Left ventricle myocardium inferior (tissue), 1 donor: ENCODE measurements around the gene EIF4EBP2. TPM values are rescaled to one million over a fixed set of nuclear protein-coding genes. Genes with fewer than 3 reads are reported as not detected.

Experiments used
- DNase-seq: peaks from one replicate; pipeline ENCODE4 v3.0.0-alpha.2; 2020
- H3K27ac ChIP-seq: fragments of 200-600 bp; replicated peaks from 2 replicates; pipeline ENCODE4 v1.8.0; 2021
- H3K27me3 ChIP-seq: fragments of 200-600 bp; 2 replicates; pipeline ENCODE4 v1.8.0; 2021; ENCODE audit warnings: low read depth
- H3K36me3 ChIP-seq: fragments of 200-600 bp; 2 replicates; pipeline ENCODE4 v1.8.0; 2021
- H3K4me1 ChIP-seq: fragments of 200-600 bp; 2 replicates; pipeline ENCODE4 v1.8.0; 2021
- H3K4me3 ChIP-seq: fragments of 200-600 bp; 2 replicates; pipeline ENCODE4 v1.8.0; 2021; ENCODE audit warnings: mild to moderate bottlenecking, moderate library complexity
- H3K9me3 ChIP-seq: fragments of 200-600 bp; replicated peaks from 2 replicates; pipeline ENCODE4 v1.8.0; 2021
- intact Hi-C: fragments of 100-400 bp; cut with micrococcal nuclease; formaldehyde crosslinking; loops from one replicate; pipeline ENCODE4 v1.11.0; 2022
- total RNA-seq: library from RNA; stranded (reverse); fragmentation: NEBNext Ultra II Directional; extraction: Animal tissue kit (Norgen Biotek cat#: 25700); gene quantifications from one replicate; pipeline ENCODE4 v1.2.1, GENCODE V29; 2021
- TF ChIP-seq, protein P1 (sequence below): fragments of 200-600 bp; IDR thresholded peaks from 2 replicates; pipeline ENCODE4 v1.8.0; 2021; ENCODE audit warnings: antibody characterized with exemption, mild to moderate bottlenecking, borderline replicate concordance
- donor health status: DM: no; HTN: yes; CAD: no; lungs with severe emphysema.

EIF4EBP2 gene
- total RNA-seq, 1 donor from 2014 or later: 75.1 TPM

DNA sequence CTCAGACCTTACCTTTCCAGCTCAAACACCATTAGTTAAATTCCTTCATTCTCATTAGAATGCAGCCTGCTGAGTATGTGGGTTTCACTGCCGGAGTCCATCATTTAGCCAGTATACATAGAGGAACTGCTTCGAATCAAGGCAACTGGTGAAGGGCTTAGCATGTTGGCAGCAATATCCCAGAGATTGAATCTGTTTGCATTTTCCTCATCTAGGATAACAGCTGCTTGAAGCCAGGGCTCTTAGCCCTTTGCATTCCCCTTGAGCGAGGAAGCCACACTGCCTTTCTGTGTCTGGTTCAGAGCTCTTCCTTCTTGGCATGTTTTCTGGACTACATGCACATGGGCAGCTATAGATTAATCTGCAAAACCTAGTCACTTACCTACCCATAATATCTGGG, 22.9 kb downstream of the EIF4EBP2 start:
- H3K27ac ChIP-seq: no peak overlapping the region
- peaks cover 71% of the 10 kb centered on the region for H3K4me1 ChIP-seq

DNA sequence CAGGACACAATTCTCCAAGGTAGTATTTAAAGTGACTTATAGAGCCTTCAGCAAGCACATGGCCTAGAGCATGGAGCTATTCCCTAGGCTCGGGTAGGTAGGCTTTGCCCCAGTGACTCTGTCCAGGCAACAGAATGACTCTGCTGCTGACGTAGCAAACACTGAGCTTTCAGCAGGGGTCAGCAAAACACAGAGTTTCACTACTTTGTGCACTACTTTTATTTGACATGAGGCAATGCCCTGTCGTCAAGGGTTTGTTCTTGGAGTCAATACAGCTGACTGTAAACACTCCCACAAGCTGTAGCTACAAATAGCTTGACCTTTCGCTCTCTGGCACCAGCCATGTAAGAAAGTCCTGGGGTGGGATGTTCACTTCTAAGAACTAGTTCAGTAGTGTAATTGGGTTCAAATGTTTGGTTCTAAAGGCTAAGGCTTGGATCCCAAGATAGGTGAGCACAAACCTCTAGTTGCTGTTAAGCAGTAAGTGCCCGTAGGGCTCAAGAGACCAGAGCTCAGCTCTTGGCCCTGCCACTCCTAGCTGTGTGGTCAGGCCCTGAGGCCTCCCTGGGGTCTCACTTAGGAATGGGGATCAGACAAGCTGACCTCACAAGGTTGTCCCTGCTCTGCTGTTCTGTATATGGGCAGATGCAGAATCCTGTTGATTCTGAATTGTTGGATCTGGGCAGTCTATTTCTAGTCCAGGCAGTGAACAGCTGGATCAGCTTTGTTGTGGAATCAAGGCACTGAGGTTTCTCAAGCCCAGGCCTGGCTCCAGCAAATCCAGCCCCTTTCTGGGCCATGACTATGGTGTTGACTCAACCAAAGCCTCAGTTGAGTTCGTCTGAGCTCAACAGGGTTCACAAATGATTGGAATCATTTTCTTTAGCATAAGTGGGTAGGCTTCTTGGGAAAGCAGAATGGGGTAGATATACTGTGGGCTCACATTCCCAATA, 26.8 kb downstream of the EIF4EBP2 start:
- Histone ChIP-seq H3K4me1 (peaks cover 67% of the 10 kb centered on the region), H3K9me3 (no peaks in the 10 kb centered on the region), H3K4me3 (peak overlapping the region; percentile 3), H3K36me3 (peaks cover 36% of the 10 kb centered on the region), H3K27ac (peak overlapping the region; percentile 86), H3K27me3 (no peaks in the 10 kb centered on the region)
- TF ChIP-seq, protein P1, sequence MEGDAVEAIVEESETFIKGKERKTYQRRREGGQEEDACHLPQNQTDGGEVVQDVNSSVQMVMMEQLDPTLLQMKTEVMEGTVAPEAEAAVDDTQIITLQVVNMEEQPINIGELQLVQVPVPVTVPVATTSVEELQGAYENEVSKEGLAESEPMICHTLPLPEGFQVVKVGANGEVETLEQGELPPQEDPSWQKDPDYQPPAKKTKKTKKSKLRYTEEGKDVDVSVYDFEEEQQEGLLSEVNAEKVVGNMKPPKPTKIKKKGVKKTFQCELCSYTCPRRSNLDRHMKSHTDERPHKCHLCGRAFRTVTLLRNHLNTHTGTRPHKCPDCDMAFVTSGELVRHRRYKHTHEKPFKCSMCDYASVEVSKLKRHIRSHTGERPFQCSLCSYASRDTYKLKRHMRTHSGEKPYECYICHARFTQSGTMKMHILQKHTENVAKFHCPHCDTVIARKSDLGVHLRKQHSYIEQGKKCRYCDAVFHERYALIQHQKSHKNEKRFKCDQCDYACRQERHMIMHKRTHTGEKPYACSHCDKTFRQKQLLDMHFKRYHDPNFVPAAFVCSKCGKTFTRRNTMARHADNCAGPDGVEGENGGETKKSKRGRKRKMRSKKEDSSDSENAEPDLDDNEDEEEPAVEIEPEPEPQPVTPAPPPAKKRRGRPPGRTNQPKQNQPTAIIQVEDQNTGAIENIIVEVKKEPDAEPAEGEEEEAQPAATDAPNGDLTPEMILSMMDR: peak; percentile 45
- DNase-seq: peak; percentile 44
- intact Hi-C loops: no loop called here

More for the DNA sequence above, 22.9 kb downstream of the EIF4EBP2 start:
- no peaks in the 10 kb centered on the region for H3K27me3 ChIP-seq
- H3K36me3 ChIP-seq: peaks cover 75% of the 10 kb centered on the region
- no peaks in the 10 kb centered on the region for H3K9me3 ChIP-seq
- TF ChIP-seq, protein P1: no peak
- intact Hi-C loops: no loop called here
- H3K4me3 ChIP-seq: no peak overlapping the region
- DNase-seq: no peak

DNA sequence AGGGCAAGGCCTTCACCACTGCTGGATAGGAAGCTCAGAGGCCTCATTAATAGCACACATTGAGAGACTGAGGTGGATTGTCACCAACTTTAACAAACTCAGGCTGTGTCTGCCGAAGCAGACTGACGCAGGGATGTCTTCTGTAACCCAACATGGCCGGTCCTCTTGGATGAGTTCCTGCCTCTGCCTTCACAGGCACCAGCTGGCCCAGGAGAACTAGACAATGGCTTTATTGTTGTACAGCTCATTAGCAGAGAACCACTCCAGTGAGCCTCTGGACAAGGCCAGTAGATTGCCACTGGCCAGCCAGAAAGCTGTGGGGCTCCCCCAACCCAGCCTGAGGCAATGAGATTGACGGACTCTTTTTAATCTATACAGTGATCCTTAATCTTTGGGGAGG, 28.2 kb downstream of the EIF4EBP2 start:
- H3K9me3 ChIP-seq: no peaks in the 10 kb centered on the region
- H3K27me3 ChIP-seq: no peaks in the 10 kb centered on the region
- intact Hi-C loops: no loop called here
- peak overlapping the region; percentile 39 for H3K4me3 ChIP-seq
- peaks cover 23% of the 10 kb centered on the region for H3K36me3 ChIP-seq
- peak; percentile 54 for DNase-seq
- peaks cover 64% of the 10 kb centered on the region for H3K4me1 ChIP-seq
- peak overlapping the region; percentile 86 for H3K27ac ChIP-seq
- TF ChIP-seq, protein P1: no peak

DNA sequence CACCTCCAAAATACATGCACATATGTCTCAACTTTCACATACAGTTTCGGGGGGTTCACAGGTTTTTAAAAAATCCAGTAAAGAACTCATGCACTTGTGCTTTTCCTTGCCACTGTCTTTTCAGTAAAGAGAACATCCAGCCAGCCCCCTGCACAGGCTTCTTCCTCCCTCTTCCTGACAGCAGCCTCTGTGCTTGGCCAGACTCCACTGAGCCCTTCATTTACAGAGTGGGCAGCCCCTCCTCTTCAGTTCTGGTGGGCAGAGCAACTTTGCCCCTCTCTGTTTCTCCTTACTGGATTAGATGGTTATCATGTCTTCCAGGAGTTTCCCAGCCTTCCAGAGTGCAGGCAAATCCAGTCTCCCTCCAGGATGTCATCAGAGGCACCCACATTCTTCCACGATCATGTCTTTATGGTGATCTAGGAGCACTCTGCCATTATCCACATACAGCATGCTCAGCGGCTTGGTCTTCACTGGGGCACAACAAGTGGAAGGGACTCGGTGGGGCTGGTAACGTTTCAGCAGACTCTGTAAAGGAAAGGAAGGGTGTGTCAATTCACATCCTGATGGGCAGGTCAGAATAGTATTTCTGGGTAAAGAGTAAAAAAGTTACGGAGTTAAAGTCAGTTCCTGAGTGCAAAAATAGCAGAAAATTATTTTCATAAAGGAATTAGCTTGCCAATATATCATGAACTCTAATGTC, 28.8 kb downstream of the EIF4EBP2 start:
- no peaks in the 10 kb centered on the region for H3K9me3 ChIP-seq
- no peaks in the 10 kb centered on the region for H3K27me3 ChIP-seq
- H3K27ac ChIP-seq: peak overlapping the region; percentile 86
- H3K4me1 ChIP-seq: peaks cover 60% of the 10 kb centered on the region
- intact Hi-C loops: no loop called here
- TF ChIP-seq, protein P1: no peak
- H3K36me3 ChIP-seq: peaks cover 18% of the 10 kb centered on the region
- peak overlapping the region; percentile 39 for H3K4me3 ChIP-seq
- no peak for DNase-seq

DNA sequence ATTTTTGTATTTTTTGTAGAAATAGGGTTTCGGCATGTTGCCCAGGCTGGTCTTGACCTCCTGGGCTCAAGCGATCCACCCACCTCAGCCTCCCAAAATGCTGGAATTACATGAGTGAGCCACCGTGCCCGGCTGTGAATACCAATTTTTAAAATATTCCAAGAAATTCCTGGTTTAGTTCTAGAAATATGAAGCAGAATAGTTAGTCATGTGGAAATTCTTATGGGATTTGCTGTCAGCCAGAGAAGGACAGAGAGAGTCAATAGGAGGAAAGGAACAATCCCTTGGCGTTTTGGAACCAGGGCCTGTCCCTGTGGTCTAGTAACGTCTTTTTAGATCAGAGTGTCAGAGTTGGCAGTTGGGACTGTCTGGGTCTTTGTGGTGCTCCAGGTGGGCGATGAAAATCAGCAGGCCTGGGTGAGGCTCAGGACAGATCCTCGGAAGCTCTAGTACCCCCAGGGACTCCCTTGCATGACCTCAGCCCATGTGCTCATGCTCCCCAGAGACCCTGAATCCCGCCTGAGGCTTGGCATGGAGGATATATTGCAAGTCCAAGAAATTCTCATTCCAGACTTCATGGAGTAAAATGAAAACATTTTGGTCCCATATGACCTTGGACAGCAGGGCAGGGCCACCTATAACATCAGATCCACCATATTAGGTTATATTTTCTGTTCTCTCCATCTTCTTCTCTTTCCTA, 29.8 kb downstream of the EIF4EBP2 start:
- Histone ChIP-seq H3K4me1 (peaks cover 60% of the 10 kb centered on the region), H3K27ac (peak overlapping the region; percentile 86)
- intact Hi-C loops: no loop called here

More for the DNA sequence above, 29.8 kb downstream of the EIF4EBP2 start:
- TF ChIP-seq, protein P1: no peak
- peaks cover 8% of the 10 kb centered on the region for H3K36me3 ChIP-seq
- H3K27me3 ChIP-seq: no peaks in the 10 kb centered on the region
- H3K4me3 ChIP-seq: peak overlapping the region; percentile 39
- DNase-seq: no peak
- no peaks in the 10 kb centered on the region for H3K9me3 ChIP-seq
